ENCODE data around the gene ZNF469.

The ZNF469 gene

DNA sequence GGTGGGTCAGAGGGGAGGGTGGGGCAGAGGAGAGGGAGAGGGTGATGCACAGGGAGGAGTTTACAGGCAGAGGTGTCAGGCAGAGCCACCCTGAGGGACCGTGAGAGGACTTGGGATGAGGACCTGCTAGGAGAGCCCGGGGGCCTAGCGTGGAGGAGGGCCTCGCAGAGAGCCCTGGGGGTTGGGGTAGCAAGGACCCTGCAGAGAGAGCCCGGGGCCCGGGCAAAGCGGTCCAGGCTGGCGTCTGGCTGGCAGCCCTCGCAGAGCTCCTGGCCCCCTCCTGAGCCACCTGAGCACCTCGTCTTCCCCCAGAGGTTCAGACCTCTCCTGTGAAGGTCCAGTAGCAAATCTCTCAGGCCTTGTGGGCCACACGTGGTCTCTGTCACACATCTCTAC is 42.0 kb upstream of the ZNF469 start:
- no peak overlapping the region for H3K4me3 ChIP-seq (ENCODE audit: low read length)
- DNase-seq (ENCODE audit: low read depth): no peak
- no peaks in the 10 kb centered on the region for H3K27me3 ChIP-seq (replicated peaks; ENCODE audit: control insufficient read depth, insufficient read depth, low read length)
- H3K9me3 ChIP-seq (ENCODE audit: control insufficient read depth, low read length): peaks cover 7% of the 10 kb centered on the region
- H3K36me3 ChIP-seq (ENCODE audit: control insufficient read depth, insufficient read depth, low read length, severe bottlenecking): no peaks in the 10 kb centered on the region
- no peaks in the 10 kb centered on the region for H3K4me1 ChIP-seq (ENCODE audit: control insufficient read depth, insufficient read depth, low read length)
- H3K9ac ChIP-seq (ENCODE audit: low read length): no peak overlapping the region

DNA sequence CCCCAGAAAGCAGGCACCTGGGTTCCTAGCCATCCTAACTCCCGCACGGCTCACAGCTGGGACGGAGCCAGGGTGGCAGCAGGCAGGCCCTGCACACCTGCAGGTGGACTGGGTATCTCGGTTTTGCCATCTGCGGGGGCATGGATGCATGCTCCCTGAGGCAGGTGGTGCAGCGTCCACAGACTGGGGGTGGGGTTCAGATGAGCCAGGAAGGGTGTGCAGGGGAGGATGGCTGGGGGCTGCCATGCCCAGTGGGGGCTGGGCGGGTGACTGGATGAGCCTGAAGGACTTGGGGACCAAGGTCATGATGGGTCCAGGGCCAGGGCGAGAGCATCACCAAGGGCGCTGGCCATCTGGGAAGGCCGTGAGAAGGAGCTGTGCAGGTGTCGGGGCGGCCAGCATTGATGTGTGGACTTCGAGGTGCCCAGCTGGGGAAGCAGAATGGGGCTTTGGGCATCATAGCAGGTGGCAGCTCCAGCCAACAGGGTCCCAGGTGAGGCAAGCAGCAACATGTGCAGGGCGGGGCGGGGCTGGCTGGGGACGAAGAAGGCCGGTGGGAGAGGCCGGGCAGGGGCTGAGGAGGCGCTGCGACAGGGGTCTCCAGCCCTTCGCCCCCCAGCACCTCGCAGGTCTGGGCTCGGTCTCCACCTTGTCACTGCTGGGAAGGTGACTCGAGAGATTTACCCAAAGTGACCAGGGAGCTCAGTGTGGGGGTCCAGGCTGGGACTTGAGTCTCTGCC is 41.0 kb upstream of the ZNF469 start:
- no peaks in the 10 kb centered on the region for H3K4me1 ChIP-seq (ENCODE audit: control insufficient read depth, insufficient read depth, low read length)
- no peaks in the 10 kb centered on the region for H3K36me3 ChIP-seq (ENCODE audit: control insufficient read depth, insufficient read depth, low read length, severe bottlenecking)
- DNase-seq (ENCODE audit: low read depth): no peak
- H3K4me3 ChIP-seq (ENCODE audit: low read length): no peak overlapping the region
- H3K9ac ChIP-seq (ENCODE audit: low read length): no peak overlapping the region
- no peaks in the 10 kb centered on the region for H3K27me3 ChIP-seq (replicated peaks; ENCODE audit: control insufficient read depth, insufficient read depth, low read length)
- H3K9me3 ChIP-seq (ENCODE audit: control insufficient read depth, low read length): peaks cover 7% of the 10 kb centered on the region

DNA sequence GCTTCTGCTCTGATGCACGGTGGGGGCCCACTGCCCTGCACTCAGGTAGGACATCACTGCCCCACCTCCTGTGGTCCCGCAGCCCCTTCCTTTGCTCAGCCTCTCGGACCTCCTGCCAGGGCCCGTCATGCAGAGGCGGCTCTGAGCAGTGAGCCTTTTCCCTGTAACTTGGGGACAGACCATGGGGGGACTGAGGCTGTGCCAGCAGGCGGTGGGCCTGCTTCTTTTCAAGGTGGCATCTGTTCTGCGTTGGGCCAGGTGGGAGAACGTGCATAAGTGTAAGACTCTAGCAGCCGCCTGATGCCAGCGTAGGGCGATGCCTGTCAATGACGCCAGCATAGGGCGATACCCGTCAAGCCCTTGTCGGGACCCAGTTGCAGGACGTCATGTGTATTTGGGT is 40.3 kb upstream of the ZNF469 start:
- H3K4me1 ChIP-seq (ENCODE audit: control insufficient read depth, insufficient read depth, low read length): no peaks in the 10 kb centered on the region
- no peak for DNase-seq (ENCODE audit: low read depth)
- no peaks in the 10 kb centered on the region for H3K27me3 ChIP-seq (replicated peaks; ENCODE audit: control insufficient read depth, insufficient read depth, low read length)
- peaks cover 7% of the 10 kb centered on the region for H3K9me3 ChIP-seq (ENCODE audit: control insufficient read depth, low read length)
- H3K9ac ChIP-seq (ENCODE audit: low read length): no peak overlapping the region
- H3K36me3 ChIP-seq (ENCODE audit: control insufficient read depth, insufficient read depth, low read length, severe bottlenecking): no peaks in the 10 kb centered on the region
- no peak overlapping the region for H3K4me3 ChIP-seq (ENCODE audit: low read length)

DNA sequence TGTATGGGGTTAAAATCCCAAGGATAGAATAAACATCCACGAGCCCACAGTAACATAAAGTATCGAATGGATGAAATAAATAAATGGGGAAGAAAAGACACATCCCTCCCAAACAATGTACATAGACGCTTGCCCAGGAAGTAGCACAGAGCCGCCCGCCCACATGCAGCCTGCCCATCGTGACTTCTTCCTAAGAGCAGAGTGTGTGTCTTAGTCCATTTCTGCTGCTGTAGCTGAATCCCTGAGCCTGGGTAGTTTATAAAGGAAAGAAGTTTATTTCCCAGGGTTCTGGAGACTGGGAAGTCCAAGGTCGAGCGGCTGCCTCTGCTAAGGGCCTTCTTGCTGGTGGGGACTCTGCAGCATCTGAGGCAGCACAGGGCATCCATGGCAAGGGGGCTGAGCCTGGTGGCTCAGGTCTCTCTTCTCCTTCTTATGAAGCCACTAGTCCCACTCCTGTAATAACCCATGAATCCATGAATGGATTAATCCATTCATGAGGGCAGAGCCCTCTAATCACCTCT is 39.4 kb upstream of the ZNF469 start:
- Histone ChIP-seq H3K4me3 (ENCODE audit: low read length) (no peak overlapping the region), H3K27me3 (replicated peaks; ENCODE audit: control insufficient read depth, insufficient read depth, low read length) (no peaks in the 10 kb centered on the region), H3K36me3 (ENCODE audit: control insufficient read depth, insufficient read depth, low read length, severe bottlenecking) (no peaks in the 10 kb centered on the region), H3K9me3 (ENCODE audit: control insufficient read depth, low read length) (peaks cover 7% of the 10 kb centered on the region), H3K9ac (ENCODE audit: low read length) (no peak overlapping the region), H3K4me1 (ENCODE audit: control insufficient read depth, insufficient read depth, low read length) (no peaks in the 10 kb centered on the region)
- no peak for DNase-seq (ENCODE audit: low read depth)

DNA sequence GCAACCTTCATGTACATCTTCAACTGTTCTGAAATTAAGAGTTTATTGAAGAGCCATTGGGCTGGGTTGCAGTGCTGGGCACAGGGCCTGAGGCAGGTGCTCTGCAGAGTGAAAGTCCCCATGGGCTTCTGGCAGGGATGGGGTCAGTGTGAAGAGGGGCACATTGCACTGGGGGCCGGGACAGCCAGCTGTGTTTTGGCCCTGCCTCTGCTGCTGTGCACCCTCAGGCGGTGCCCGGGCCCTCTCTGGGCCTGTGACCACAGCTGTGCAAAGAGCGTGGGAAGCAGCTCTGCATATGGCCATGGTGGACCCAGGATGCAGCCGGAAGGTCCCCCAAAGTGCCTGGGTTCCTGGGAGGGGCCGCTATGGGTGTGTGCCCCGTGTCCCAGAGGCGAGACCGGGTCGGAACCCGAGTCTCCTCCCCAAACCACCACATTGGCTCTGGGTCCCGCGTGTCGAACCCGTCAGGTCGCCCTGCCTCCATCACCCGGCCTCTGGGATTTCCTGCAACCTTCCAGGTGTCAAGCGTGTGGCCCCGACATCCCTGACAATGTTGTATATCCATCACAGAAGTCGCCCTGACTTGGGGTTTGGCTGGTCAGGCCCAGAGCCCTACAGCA is 38.2 kb upstream of the ZNF469 start:
- no peaks in the 10 kb centered on the region for H3K27me3 ChIP-seq (replicated peaks; ENCODE audit: control insufficient read depth, insufficient read depth, low read length)
- H3K36me3 ChIP-seq (ENCODE audit: control insufficient read depth, insufficient read depth, low read length, severe bottlenecking): no peaks in the 10 kb centered on the region
- no peak overlapping the region for H3K9ac ChIP-seq (ENCODE audit: low read length)
- no peaks in the 10 kb centered on the region for H3K4me1 ChIP-seq (ENCODE audit: control insufficient read depth, insufficient read depth, low read length)
- H3K4me3 ChIP-seq (ENCODE audit: low read length): no peak overlapping the region
- H3K9me3 ChIP-seq (ENCODE audit: control insufficient read depth, low read length): peaks cover 7% of the 10 kb centered on the region
- DNase-seq (ENCODE audit: low read depth): no peak

DNA sequence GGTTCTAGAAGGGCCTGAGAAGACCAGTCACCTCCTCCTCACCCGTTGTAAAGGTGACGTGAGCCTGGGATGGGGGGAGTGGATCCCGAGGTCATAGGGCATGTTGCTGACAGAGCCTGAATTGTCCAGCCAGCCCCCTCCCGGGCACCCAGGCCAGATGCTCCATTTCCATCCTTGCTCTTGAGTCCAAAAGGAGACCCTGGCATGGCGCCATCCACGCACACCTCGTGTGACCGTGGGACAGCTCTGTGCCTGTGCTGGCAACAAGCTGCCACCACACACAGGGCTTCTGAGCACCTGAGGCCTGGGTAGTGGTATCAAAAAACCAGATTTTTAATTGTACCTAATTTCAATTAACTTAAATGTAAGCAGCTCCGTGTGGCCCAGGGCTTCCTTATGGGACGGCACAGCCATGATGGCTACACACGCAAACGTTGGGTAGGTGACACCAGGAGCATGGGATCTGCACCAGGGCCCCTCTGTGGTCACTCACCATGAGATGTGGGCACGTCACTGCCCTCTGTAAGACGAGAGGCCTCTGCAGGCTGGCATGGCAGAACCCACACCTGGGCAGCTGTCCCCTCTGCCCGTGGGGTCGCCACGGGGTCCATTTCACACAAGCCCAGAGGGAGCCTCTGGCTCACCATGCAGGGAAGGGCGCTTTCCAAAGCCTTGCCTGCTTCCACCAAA is 37.6 kb upstream of the ZNF469 start:
- no peaks in the 10 kb centered on the region for H3K36me3 ChIP-seq (ENCODE audit: control insufficient read depth, insufficient read depth, low read length, severe bottlenecking)
- H3K27me3 ChIP-seq (replicated peaks; ENCODE audit: control insufficient read depth, insufficient read depth, low read length): no peaks in the 10 kb centered on the region
- no peaks in the 10 kb centered on the region for H3K4me1 ChIP-seq (ENCODE audit: control insufficient read depth, insufficient read depth, low read length)
- H3K4me3 ChIP-seq (ENCODE audit: low read length): no peak overlapping the region
- H3K9ac ChIP-seq (ENCODE audit: low read length): no peak overlapping the region
- peaks cover 7% of the 10 kb centered on the region for H3K9me3 ChIP-seq (ENCODE audit: control insufficient read depth, low read length)
- no peak for DNase-seq (ENCODE audit: low read depth)

DNA sequence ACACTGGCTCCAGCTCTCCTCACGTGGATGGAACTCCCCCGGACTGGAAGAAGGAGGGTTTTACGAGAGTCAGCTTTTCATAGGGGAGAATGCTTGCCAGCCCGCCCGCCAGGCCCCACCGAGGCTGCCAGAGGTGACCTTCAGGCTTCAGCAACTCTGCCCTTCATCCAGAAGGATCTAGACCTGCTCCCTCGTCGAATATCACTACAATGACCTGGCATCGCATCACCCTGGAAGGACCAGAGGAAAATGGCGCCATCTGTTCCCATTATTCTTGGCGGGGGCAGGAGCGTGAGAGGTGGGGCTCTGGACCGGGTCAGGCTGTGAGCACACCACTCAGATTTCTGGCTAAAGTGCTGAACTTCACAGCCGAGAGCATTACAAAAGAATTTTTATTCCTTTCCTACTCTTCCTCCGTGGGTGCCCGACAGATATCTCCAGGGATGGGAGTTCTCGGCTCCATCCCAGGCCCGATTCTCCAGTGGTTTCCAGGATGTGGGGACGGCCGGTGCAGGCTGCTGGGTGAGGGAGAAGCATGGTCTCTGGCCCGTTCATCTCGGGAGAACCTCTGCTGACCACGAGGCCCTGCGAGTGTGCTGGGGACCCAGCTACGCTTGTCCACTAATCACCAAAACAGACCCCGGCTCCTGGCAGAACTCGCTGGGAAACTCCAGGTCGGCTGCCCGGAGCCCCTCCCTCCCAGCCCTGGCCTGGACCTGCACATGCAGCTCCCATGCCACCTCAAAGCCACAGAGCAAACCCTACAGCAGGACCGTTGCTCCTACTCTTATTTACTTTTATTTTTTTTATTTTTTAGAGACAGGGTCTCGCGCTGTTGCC is 36.8 kb upstream of the ZNF469 start:
- DNase-seq (ENCODE audit: low read depth): no peak
- H3K4me3 ChIP-seq (ENCODE audit: low read length): no peak overlapping the region

DNA sequence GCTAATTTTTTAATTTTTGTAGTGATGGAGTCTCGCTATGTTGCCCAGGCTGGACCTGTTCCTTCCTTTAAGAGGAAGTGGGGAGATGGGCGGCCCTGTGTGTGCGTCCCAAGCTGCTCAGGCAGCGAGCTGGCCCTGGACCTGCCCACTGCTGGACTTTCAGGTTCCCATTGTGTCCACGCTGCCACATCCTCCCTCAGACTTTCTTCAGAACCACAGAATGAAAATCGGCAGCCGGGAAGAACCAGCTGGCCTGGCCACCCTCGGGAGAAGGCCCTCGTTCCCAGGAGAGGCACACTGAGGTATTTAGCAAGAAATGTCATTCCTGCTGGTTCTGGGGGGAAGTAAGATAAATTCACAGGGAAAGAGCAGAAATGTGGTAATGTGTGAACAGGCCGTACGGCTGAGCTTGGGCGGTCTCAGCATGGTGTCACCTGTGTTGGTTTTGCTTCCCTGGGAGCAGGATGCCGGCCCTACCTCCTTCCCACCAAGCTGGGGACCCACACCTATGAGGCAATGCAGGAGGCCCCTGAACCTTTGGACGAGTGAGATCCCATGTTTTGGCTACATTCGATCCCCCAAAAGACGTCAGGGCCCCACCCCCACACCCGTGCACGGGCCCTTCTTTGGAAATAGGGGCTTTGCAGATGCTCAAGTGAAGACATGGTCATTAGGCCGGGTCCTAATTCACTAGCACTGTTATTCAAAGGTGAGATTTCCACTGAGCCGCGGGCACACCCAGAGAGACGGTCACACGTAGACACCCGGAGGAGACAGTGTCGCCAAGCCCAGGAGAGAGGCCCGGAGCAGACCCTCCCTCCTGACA is 35.9 kb upstream of the ZNF469 start:
- H3K4me3 ChIP-seq (ENCODE audit: low read length): no peak overlapping the region
- H3K4me1 ChIP-seq (ENCODE audit: control insufficient read depth, insufficient read depth, low read length): no peaks in the 10 kb centered on the region
- peaks cover 7% of the 10 kb centered on the region for H3K9me3 ChIP-seq (ENCODE audit: control insufficient read depth, low read length)
- DNase-seq (ENCODE audit: low read depth): no peak
- H3K36me3 ChIP-seq (ENCODE audit: control insufficient read depth, insufficient read depth, low read length, severe bottlenecking): no peaks in the 10 kb centered on the region
- no peaks in the 10 kb centered on the region for H3K27me3 ChIP-seq (replicated peaks; ENCODE audit: control insufficient read depth, insufficient read depth, low read length)
- H3K9ac ChIP-seq (ENCODE audit: low read length): no peak overlapping the region

More for the DNA sequence above, 36.8 kb upstream of the ZNF469 start:
- Histone ChIP-seq H3K9ac (ENCODE audit: low read length) (no peak overlapping the region), H3K36me3 (ENCODE audit: control insufficient read depth, insufficient read depth, low read length, severe bottlenecking) (no peaks in the 10 kb centered on the region), H3K9me3 (ENCODE audit: control insufficient read depth, low read length) (peaks cover 7% of the 10 kb centered on the region), H3K27me3 (replicated peaks; ENCODE audit: control insufficient read depth, insufficient read depth, low read length) (no peaks in the 10 kb centered on the region), H3K4me1 (ENCODE audit: control insufficient read depth, insufficient read depth, low read length) (no peaks in the 10 kb centered on the region)

DNA sequence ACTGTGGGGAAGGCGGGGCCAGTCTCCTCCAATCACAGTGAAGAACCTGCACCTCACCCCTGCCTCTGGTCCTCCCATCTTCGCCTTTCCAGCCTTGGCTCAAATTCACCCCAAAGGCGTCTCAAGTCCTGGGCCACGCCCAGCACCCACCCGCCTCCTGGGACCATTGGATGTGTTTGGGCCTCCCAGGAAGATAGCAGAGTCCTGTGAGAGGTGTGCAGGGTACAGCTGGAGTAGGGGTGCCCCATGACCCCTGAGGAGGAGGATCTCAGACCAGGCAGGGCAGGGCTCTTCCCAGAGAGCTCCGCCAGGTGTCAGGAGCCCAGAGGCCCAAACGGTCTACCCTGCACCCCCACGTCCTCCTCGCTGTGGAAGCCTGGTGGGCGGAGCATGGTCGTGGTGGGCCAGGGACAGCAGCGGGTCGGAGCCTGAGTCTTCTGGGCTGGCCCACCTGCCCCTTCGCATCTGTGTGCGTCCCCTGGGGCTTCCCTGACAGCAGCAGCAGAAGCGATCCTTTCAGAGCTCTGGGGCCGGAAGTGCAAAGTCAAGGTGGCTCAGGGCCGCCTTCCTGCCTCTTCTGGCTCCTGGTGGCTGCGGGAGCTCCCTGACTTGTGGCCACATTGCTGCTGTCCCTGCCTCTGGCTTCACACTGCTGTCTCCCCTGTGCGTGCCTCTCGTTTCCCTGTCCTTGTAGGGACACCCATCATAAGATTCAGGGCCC is 34.9 kb upstream of the ZNF469 start:
- H3K9me3 ChIP-seq (ENCODE audit: control insufficient read depth, low read length): peaks cover 7% of the 10 kb centered on the region
- H3K27me3 ChIP-seq (replicated peaks; ENCODE audit: control insufficient read depth, insufficient read depth, low read length): no peaks in the 10 kb centered on the region
- H3K4me1 ChIP-seq (ENCODE audit: control insufficient read depth, insufficient read depth, low read length): no peaks in the 10 kb centered on the region
- H3K9ac ChIP-seq (ENCODE audit: low read length): no peak overlapping the region
- no peak for DNase-seq (ENCODE audit: low read depth)
- no peaks in the 10 kb centered on the region for H3K36me3 ChIP-seq (ENCODE audit: control insufficient read depth, insufficient read depth, low read length, severe bottlenecking)
- H3K4me3 ChIP-seq (ENCODE audit: low read length): no peak overlapping the region
